Measurements from ENCODE around the gene WFDC12.
"Not testable (repeated sequence)": the region's sequence is repeated elsewhere in the genome, so short reads cannot be mapped to it uniquely, and the experiment has no call there.

Gene WFDC12, protein sequence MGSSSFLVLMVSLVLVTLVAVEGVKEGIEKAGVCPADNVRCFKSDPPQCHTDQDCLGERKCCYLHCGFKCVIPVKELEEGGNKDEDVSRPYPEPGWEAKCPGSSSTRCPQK

DNA sequence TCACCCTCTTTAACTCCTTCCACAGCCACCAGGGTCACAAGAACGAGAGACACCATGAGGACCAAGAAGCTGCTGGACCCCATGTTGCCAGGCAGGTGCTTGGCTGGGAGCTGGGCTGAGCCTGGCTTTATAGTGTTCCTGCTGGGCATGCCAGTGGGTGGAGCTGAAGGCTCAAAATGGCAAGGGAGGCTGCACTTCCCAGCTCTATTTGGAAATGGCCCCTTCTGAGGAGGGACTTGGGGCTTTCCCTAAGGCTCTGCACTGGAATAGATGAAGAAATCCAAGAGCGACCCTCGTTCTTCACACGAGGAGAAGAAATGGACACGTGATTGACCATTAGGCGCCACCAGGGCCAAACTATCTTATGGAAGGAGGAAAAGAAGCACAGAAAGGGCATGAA is at the start of gene WFDC12:
WFDC12 (minus strand) TSS at position 101 of the 400 bp plus-strand sequence; CDS start at position 83, 18 bp downstream.
- TF ChIP-seq, protein P1, sequence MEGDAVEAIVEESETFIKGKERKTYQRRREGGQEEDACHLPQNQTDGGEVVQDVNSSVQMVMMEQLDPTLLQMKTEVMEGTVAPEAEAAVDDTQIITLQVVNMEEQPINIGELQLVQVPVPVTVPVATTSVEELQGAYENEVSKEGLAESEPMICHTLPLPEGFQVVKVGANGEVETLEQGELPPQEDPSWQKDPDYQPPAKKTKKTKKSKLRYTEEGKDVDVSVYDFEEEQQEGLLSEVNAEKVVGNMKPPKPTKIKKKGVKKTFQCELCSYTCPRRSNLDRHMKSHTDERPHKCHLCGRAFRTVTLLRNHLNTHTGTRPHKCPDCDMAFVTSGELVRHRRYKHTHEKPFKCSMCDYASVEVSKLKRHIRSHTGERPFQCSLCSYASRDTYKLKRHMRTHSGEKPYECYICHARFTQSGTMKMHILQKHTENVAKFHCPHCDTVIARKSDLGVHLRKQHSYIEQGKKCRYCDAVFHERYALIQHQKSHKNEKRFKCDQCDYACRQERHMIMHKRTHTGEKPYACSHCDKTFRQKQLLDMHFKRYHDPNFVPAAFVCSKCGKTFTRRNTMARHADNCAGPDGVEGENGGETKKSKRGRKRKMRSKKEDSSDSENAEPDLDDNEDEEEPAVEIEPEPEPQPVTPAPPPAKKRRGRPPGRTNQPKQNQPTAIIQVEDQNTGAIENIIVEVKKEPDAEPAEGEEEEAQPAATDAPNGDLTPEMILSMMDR (IDR thresholded peaks at IDR 0.05; ENCODE audit: control insufficient read depth, insufficient read depth, low read depth, low read length, missing control alignments) = no peak
- H3K4me3 ChIP-seq (ENCODE audit: control insufficient read depth, low read depth, low read length) = no peak within 1 kb of the TSS
- DNase-seq (ENCODE audit: low read depth) = no peak

DNA sequence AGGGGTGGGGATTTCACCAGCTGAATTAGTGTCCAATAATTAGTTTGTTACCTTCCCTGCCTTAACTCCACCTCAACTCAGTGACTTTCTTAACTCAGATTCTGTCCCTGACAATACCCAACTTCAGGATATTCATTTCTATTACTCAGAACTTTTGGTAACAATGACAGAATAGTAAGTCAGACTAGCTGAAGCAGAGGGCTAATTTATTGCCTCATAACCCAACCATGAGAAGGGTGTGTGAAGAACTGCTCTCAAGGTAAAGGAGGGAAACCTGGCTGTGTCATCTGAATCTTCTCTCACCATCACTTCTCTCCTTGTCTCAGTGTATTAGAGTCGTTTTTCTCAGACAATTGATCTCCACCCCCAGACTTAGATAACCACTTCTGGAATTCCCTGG is 49.3 kb upstream of the WFDC12 start:
- no peak overlapping the region for H3K4me3 ChIP-seq (ENCODE audit: control insufficient read depth, low read depth, low read length)
- no peak for DNase-seq (ENCODE audit: low read depth)
- TF ChIP-seq, protein P1 (IDR thresholded peaks at IDR 0.05; ENCODE audit: control insufficient read depth, insufficient read depth, low read depth, low read length, missing control alignments) = no peak

DNA sequence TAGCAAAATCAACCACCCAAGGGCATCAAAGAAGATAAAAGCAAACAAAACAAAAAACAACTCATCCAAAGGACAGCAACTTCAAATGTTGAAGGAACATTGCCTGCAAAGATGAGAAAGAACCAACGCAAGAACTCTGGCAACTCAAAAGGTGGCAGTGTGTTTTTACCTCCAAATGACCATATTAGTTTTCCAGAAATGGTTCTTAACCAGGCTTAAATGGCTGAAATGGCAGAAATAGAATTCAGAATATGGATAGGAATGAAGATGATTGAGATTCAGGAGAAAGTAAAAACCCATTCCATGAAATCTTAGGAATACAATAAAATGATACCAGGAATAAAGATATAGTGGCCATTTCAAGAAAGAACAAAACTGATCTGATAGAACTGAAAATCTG is 40.6 kb upstream of the WFDC12 start:
- no peak overlapping the region for H3K4me3 ChIP-seq (ENCODE audit: control insufficient read depth, low read depth, low read length)
- TF ChIP-seq, protein P1 (IDR thresholded peaks at IDR 0.05; ENCODE audit: control insufficient read depth, insufficient read depth, low read depth, low read length, missing control alignments) = no peak
- DNase-seq (ENCODE audit: low read depth) = no peak

DNA sequence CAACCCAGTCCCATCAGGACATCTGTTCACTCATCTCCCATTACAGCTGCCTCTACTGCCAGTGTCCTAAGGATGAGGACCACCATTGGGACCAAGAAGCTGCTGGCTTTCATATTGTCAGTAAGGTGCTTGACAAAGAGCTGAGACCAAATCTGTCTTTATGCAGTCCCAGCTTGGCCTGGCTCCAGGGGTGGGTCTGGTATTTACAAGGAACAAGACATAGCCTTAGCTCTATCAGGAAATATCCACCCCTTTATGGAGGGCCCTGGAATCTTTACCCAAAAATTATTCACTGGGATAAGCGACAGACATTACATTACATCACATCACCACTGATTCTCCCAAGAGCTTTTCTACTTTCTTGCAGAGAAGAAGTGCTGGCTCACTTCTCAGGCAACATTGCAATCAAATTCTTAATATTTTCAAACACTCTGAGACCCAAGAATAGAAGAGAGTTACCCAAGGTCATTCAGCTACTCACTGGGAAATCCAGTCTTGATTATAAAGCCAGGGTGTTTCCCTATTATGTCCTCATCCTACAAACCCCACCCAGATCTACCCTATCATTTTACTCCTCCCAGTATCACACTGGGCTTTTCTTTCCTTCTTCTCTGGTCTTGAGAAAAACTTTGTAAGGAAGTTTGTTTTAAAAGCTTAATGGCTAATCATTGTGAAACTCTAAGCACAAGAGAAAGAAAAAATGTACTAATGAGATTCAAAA is 39.0 kb upstream of the WFDC12 start:
- no peak for DNase-seq (ENCODE audit: low read depth)
- H3K4me3 ChIP-seq (ENCODE audit: control insufficient read depth, low read depth, low read length) = no peak overlapping the region
- TF ChIP-seq, protein P1 (IDR thresholded peaks at IDR 0.05; ENCODE audit: control insufficient read depth, insufficient read depth, low read depth, low read length, missing control alignments) = no peak

DNA sequence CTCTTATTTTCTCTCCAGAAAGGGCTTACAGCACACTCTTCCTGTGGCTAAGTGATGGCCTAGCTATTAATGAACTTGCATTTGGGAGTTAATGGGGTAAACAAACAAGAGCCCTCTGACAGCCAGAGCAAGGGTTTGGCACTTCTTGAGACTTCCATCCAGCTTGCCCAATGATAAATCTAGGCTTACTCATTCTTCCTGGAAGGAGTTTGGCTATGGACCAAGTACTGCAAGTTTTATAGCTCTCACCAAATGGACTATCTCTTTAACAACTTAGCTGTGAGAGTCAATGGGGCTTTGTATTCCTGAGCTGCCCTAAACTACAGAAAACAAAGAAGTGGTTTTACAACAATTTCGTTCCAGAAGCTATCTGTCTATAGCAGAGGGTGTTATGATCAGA is 33.7 kb upstream of the WFDC12 start:
- no peak overlapping the region for H3K4me3 ChIP-seq (ENCODE audit: control insufficient read depth, low read depth, low read length)
- DNase-seq (ENCODE audit: low read depth) = peak; percentile 58
- TF ChIP-seq, protein P1 (IDR thresholded peaks at IDR 0.05; ENCODE audit: control insufficient read depth, insufficient read depth, low read depth, low read length, missing control alignments) = no peak

DNA sequence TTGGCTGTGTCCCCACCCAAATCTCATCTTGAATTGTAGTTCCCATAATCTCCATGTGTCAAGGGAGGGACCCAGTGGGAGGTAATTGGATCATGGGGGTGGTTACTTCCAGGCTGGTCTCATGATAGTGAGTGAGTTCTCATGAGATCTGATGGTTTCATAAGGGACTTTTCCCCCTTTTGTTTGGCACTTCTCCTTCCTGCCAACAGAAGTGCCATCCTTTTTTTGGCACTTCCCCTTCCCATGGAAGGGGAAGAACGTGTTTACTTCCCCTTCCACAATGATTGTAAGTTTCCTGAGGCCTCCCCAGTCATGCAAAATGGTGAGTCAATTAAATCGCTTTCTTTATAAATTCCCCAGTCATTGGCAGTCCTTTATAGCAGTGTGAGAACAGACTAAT is 32.4 kb upstream of the WFDC12 start:
- no peak for DNase-seq (ENCODE audit: low read depth)
- TF ChIP-seq, protein P1 (IDR thresholded peaks at IDR 0.05; ENCODE audit: control insufficient read depth, insufficient read depth, low read depth, low read length, missing control alignments) = no peak
- H3K4me3 ChIP-seq (ENCODE audit: control insufficient read depth, low read depth, low read length) = no peak overlapping the region

DNA sequence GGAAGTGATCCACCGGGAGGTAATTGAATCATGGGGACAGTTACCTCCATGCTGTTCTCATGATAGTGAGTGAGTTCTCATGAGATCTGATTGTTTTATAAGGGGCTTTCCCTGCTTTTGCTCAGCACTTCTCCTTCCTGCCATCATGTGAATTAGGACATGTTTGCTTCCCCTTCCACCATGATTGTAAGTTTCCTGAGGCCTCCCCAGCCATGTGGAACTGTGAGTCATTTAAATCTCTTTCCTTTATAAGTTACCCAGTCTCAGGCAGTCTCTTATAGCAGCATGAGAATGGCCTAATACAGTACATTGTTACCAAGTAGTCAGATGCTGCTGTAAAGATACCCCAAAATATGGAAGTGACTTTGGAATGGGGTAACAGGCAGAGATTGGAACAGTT is 30.5 kb upstream of the WFDC12 start:
- DNase-seq (ENCODE audit: low read depth); H3K4me3 ChIP-seq (ENCODE audit: control insufficient read depth, low read depth, low read length): not testable (repeated sequence)
